SK-N-SH (cell line): ENCODE data around the gene PSMB11. TPM values are rescaled to one million over a fixed set of nuclear protein-coding genes. Genes with fewer than 3 reads are reported as not detected.

ENCODE experiments used
- CTCF ChIA-PET: fragments of 300-600, 350-600 bp; formaldehyde crosslinking; extraction: SDS; loops from one replicate; lab custom pipeline; 2021; lab: Yijun Ruan, JAX
- POLR2A ChIA-PET: fragments of 350-600 bp; sonication (Branson Sonifier 250); formaldehyde crosslinking; extraction: SDS; loops from one replicate; lab custom pipeline; 2020; ENCODE audit warnings: antibody characterized with exemption, inconsistent platforms; lab: Yijun Ruan, JAX
- DNase-seq: peaks from one replicate; pipeline ENCODE4 v3.0.0; 2012
- H2AFZ ChIP-seq: fragments of 200-600 bp; sonication (generic); 2 replicates; pipeline ENCODE4 v1.8.1; 2016; ENCODE audit warnings: antibody characterized with exemption, mild to moderate bottlenecking, low read depth
- H3F3A ChIP-seq: fragments of 200-600 bp; sonication (generic); replicated peaks from 2 replicates; pipeline ENCODE3; 2016; ENCODE audit warnings: antibody characterized with exemption, mild to moderate bottlenecking; ENCODE audit not compliant: insufficient read depth
- H3K27ac ChIP-seq, 2 experiments: fragments of 200-500 bp in 1 of 2; fragments of 200-600 bp in 1 of 2; sonication (Bioruptor generic) in 1 of 2; sonication (generic), shearing (Covaris generic) in 1 of 2; 2 replicates each; pipeline versions ENCODE4 v1.5.1 to v1.6.1; 2014 to 2016; ENCODE audit warnings: low read depth in 2 of 2, inconsistent platforms in 1 of 2, low read length in 1 of 2, mild to moderate bottlenecking in 1 of 2, mixed read lengths in 1 of 2
- H3K27me3 ChIP-seq: fragments of 200-600 bp; sonication (generic), shearing (Covaris generic); 2 replicates; pipeline ENCODE4 v1.6.1; 2016; ENCODE audit warnings: mixed run types; ENCODE audit not compliant: insufficient read depth
- H3K36me3 ChIP-seq, 2 experiments: fragments of 200-500 bp in 1 of 2; fragments of 200-600 bp in 1 of 2; sonication (Bioruptor generic) in 1 of 2; sonication (generic) in 1 of 2; replicated peaks in 1 of 2; 2 replicates each; pipeline versions ENCODE3 to v1.5.1; 2014 to 2016; ENCODE audit warnings: low read length in 1 of 2, mild to moderate bottlenecking in 1 of 2; ENCODE audit not compliant: insufficient read depth in 2 of 2, control insufficient read depth in 1 of 2
- H3K4me1 ChIP-seq, 2 experiments: fragments of 200-500 bp in 1 of 2; fragments of 200-600 bp in 1 of 2; sonication (Bioruptor generic) in 1 of 2; sonication (generic), shearing (Covaris generic) in 1 of 2; 2 replicates each; pipeline versions ENCODE4 v1.5.1 to v1.6.1; 2014 to 2016; ENCODE audit warnings: low read depth in 1 of 2, low read length in 1 of 2, mixed run types in 1 of 2; ENCODE audit not compliant: insufficient read depth in 2 of 2, control insufficient read depth in 1 of 2
- H3K4me2 ChIP-seq: fragments of 200-600 bp; sonication (generic), shearing (Covaris generic); 2 replicates; pipeline ENCODE4 v1.6.1; 2017; ENCODE audit warnings: mixed run types
- H3K4me3 ChIP-seq, 2 experiments: fragments of 200-500 bp in 1 of 2; fragments of 200-600 bp in 1 of 2; sonication (Bioruptor generic) in 1 of 2; sonication (generic), shearing (Covaris generic) in 1 of 2; 2 replicates each; pipeline versions ENCODE4 v1.5.1 to v1.8.1; 2014 to 2016; ENCODE audit warnings: low read depth in 2 of 2, inconsistent platforms in 1 of 2, low read length in 1 of 2, mild to moderate bottlenecking in 1 of 2, mixed read lengths in 1 of 2, moderate library complexity in 1 of 2
- H3K79me2 ChIP-seq: fragments of 200-600 bp; sonication (generic); 2 replicates; pipeline ENCODE4 v1.8.1; 2017; ENCODE audit warnings: mild to moderate bottlenecking; ENCODE audit not compliant: insufficient read depth
- H3K9ac ChIP-seq: fragments of 200-600 bp; sonication (generic); 2 replicates; pipeline ENCODE4 v1.6.1; 2017; ENCODE audit warnings: mixed run types
- H3K9me2 ChIP-seq: fragments of 200-600 bp; sonication (generic); 2 replicates; pipeline ENCODE4 v1.6.1; 2017; ENCODE audit warnings: mixed run types
- H3K9me3 ChIP-seq: fragments of 200-600 bp; sonication (generic); 2 replicates; pipeline ENCODE4 v1.6.1; 2017; ENCODE audit warnings: mixed run types, mild to moderate bottlenecking, moderate library complexity
- H4K20me1 ChIP-seq: fragments of 200-600 bp; sonication (generic); 2 replicates; pipeline ENCODE4 v1.6.1; 2017; ENCODE audit warnings: mild to moderate bottlenecking, mixed run types; ENCODE audit not compliant: insufficient read depth
- CHD2 ChIP-seq: fragments of 150-350 bp; IDR thresholded peaks from 2 replicates; pipeline ENCODE4 v1.6.1; 2018; ENCODE audit warnings: low read length; ENCODE audit not compliant: partially characterized antibody
- ELF1 ChIP-seq: IDR thresholded peaks from 2 replicates; pipeline ENCODE4 v1.4.0; 2012
- EP300 ChIP-seq, 2 experiments: IDR thresholded peaks; 2 replicates each; pipeline versions ENCODE4 v1.4.0 to v1.6.1; 2012; ENCODE audit warnings: borderline replicate concordance in 1 of 2, low read depth in 1 of 2, low read length in 1 of 2
- EZH2phosphoT487 ChIP-seq: fragments of 200-600 bp; sonication (generic); IDR thresholded peaks from 2 replicates; pipeline ENCODE4 v1.6.1; 2017; ENCODE audit warnings: low read depth, mixed run types, mild to moderate bottlenecking, antibody characterized with exemption, moderate library complexity, borderline replicate concordance
- FOXJ3 ChIP-seq: sonication (generic); formaldehyde crosslinking; IDR thresholded peaks from 2 replicates; pipeline ENCODE4 v1.5.1; 2020; ENCODE audit warnings: mild to moderate bottlenecking, missing genetic modification reagents
- JUND ChIP-seq: IDR thresholded peaks from 2 replicates; pipeline ENCODE4 v1.4.0; 2012
- MEF2A ChIP-seq: IDR thresholded peaks from 2 replicates; pipeline ENCODE4 v1.4.0; 2012; ENCODE audit warnings: low read depth, borderline replicate concordance
- MXI1 ChIP-seq: IDR thresholded peaks from 2 replicates; pipeline ENCODE4 v1.6.1; 2012; ENCODE audit warnings: mild to moderate bottlenecking, low read depth, low read length, improper control_type of control experiment
- NRF1 ChIP-seq: IDR thresholded peaks from 2 replicates; pipeline ENCODE4 v1.6.1; 2012; ENCODE audit warnings: low read depth, mild to moderate bottlenecking, low read length
- PBX3 ChIP-seq: IDR thresholded peaks from 2 replicates; pipeline ENCODE4; 2012
- POLR2AphosphoS5 ChIP-seq: IDR thresholded peaks from 2 replicates; pipeline ENCODE4 v1.6.1; 2012; ENCODE audit warnings: low read depth, low read length
- RAD21 ChIP-seq: IDR thresholded peaks from 2 replicates; pipeline ENCODE4 v1.6.1; 2012; ENCODE audit warnings: mild to moderate bottlenecking, low read length
- RCOR1 ChIP-seq: fragments of 150-350 bp; IDR thresholded peaks from 2 replicates; pipeline ENCODE4 v1.6.1; 2017; ENCODE audit warnings: antibody characterized with exemption, low read length
- RFX5 ChIP-seq: IDR thresholded peaks from 2 replicates; pipeline ENCODE4 v1.6.1; 2012; ENCODE audit warnings: mild to moderate bottlenecking, improper control_type of control experiment, low read length
- RXRA ChIP-seq: IDR thresholded peaks from 2 replicates; pipeline ENCODE4 v1.4.0; 2012; ENCODE audit warnings: low read depth, mild to moderate bottlenecking, borderline replicate concordance
- SIN3A ChIP-seq: IDR thresholded peaks from 2 replicates; pipeline ENCODE4 v1.6.1; 2012; ENCODE audit warnings: low read depth, mild to moderate bottlenecking, low read length, moderate library complexity, borderline replicate concordance
- TEAD4 ChIP-seq: IDR thresholded peaks from 2 replicates; pipeline ENCODE4 v1.4.0; 2012; ENCODE audit warnings: mild to moderate bottlenecking, borderline replicate concordance; ENCODE audit not compliant: insufficient read depth
- WGBS: methylation state at CpG from one replicate; pipeline ENCODE4 v1.1.6; 2017; ENCODE audit warnings: low lambda C conversion rate; 5-methylcytosine and 5-hydroxymethylcytosine counted together
- polyA plus RNA-seq, 3 experiments: library from polyadenylated mRNA; depleted of rRNA; stranded (reverse); fragments of >200 nt; gene quantifications; 2 replicates each; pipeline ENCODE4 v1.2.3, GENCODE V29; 2012
- TF ChIP-seq, protein P1 (sequence below): fragments of 150-350 bp; IDR thresholded peaks from 2 replicates; pipeline ENCODE4 v1.6.1; 2017; ENCODE audit warnings: antibody characterized with exemption, low read length, low read depth, borderline replicate concordance
- TF ChIP-seq, protein P2 (sequence below): IDR thresholded peaks from 2 replicates; pipeline ENCODE4 v1.4.0; 2012; ENCODE audit warnings: low read depth
- TF ChIP-seq, protein P3 (sequence below): fragments of 200-600 bp; sonication (generic); IDR thresholded peaks from 2 replicates; pipeline ENCODE4 v1.6.1; 2017; ENCODE audit warnings: antibody characterized with exemption, mild to moderate bottlenecking, moderate library complexity

PSMB11 gene
- polyA plus RNA-seq, 1 of the 3 experiments (the other 2 are of a cell fraction), result not detected

- TF ChIP-seq, protein P1, sequence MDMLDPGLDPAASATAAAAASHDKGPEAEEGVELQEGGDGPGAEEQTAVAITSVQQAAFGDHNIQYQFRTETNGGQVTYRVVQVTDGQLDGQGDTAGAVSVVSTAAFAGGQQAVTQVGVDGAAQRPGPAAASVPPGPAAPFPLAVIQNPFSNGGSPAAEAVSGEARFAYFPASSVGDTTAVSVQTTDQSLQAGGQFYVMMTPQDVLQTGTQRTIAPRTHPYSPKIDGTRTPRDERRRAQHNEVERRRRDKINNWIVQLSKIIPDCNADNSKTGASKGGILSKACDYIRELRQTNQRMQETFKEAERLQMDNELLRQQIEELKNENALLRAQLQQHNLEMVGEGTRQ, result no peak
- no peak for TF ChIP-seq TEAD4
- no peak for TF ChIP-seq JUND
- TF ChIP-seq EP300 (IDR thresholded peaks at IDR 0.05; ENCODE audit: borderline replicate concordance in 1 of 2, low read depth in 1 of 2, low read length in 1 of 2), result no peak
- no peak for TF ChIP-seq POLR2AphosphoS5
- TF ChIP-seq RCOR1, result no peak
- no peak for TF ChIP-seq FOXJ3 (CRISPR knock-in tag)
- TF ChIP-seq RXRA, result no peak
Measured at GRCh38 chr14:23045419-23046357, 3.7 kb downstream of the PSMB11 start (continued).

GRCh38 chr14:23047034-23047634 lies 5.1 kb downstream of the PSMB11 start:
- POLR2A ChIA-PET, result interaction anchor here (1.0 kb wide), 1 partner anchor 41 kb away, joined by 3 read pairs; no protein-coding TSS in a partner anchor
- no peaks in the 10 kb centered on the region for H3K9me3 ChIP-seq
- TF ChIP-seq ELF1 (no peak), RXRA (no peak), EZH2phosphoT487 (no peak), MEF2A (no peak), SIN3A (no peak), CHD2 (no peak), RFX5 (no peak), MXI1 (no peak), EP300 (IDR thresholded peaks at IDR 0.05; ENCODE audit: borderline replicate concordance in 1 of 2, low read depth in 1 of 2, low read length in 1 of 2) (no peak), NRF1 (no peak), JUND (no peak), RCOR1 (no peak), PBX3 (no peak), RAD21 (no peak)
- TF ChIP-seq, protein P2, sequence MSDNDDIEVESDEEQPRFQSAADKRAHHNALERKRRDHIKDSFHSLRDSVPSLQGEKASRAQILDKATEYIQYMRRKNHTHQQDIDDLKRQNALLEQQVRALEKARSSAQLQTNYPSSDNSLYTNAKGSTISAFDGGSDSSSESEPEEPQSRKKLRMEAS, result no peak
- TF ChIP-seq, protein P3, sequence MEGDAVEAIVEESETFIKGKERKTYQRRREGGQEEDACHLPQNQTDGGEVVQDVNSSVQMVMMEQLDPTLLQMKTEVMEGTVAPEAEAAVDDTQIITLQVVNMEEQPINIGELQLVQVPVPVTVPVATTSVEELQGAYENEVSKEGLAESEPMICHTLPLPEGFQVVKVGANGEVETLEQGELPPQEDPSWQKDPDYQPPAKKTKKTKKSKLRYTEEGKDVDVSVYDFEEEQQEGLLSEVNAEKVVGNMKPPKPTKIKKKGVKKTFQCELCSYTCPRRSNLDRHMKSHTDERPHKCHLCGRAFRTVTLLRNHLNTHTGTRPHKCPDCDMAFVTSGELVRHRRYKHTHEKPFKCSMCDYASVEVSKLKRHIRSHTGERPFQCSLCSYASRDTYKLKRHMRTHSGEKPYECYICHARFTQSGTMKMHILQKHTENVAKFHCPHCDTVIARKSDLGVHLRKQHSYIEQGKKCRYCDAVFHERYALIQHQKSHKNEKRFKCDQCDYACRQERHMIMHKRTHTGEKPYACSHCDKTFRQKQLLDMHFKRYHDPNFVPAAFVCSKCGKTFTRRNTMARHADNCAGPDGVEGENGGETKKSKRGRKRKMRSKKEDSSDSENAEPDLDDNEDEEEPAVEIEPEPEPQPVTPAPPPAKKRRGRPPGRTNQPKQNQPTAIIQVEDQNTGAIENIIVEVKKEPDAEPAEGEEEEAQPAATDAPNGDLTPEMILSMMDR, result no peak
- 67% methylated on average over 6 of the region's 6 CpGs for WGBS
- no peaks in the 10 kb centered on the region for H3K9me2 ChIP-seq
- no peaks in the 10 kb centered on the region for H3K27me3 ChIP-seq
- no peak overlapping the region for H3K27ac ChIP-seq
- H3K79me2 ChIP-seq, result no peaks in the 10 kb centered on the region
- no peak overlapping the region for H2AFZ ChIP-seq
- CTCF ChIA-PET, result interaction anchor here (0.9 to 33.1 kb wide), 4 partner anchors 8 to 59 kb away, joined by 3 to 1566 read pairs (median 8); partner anchors contain the start of gene AJUBA
- no peak overlapping the region for H3K9ac ChIP-seq
- H3K36me3 ChIP-seq, result peaks cover 0 to 5% of the 10 kb centered on the region in 2 experiments
- peaks cover 0 to 11% of the 10 kb centered on the region in 2 experiments; a peak in 1 of 4 replicates for H3K4me1 ChIP-seq
- H4K20me1 ChIP-seq, result no peaks in the 10 kb centered on the region
- DNase-seq, result no peak
- peaks cover 7% of the 10 kb centered on the region for H3F3A ChIP-seq
- H3K4me3 ChIP-seq, result no peak overlapping the region
- peak overlapping the region; percentile 1; the same call in 1 of the 2 replicates for H3K4me2 ChIP-seq
